ENCODE data around the gene CEP97. TPM values are rescaled to one million over a fixed set of nuclear protein-coding genes. Genes with fewer than 3 reads are reported as not detected.
A peak's percentile ranks its signal among the peaks of the same experiment; 100 is the strongest.

The CEP97 gene
- total and polyA plus RNA-seq, 2 experiments from 2014 or later: 5.0 to 19.0 TPM

GRCh38 chr3:101695779-101696372 lies 28.5 kb upstream of the CEP97 start:
- peaks cover 13% of the 10 kb centered on the region for H3K4me1 ChIP-seq (ENCODE audit: insufficient read depth)
- H3K9me3 Mint-ChIP-seq: no peaks in the 10 kb centered on the region
- DNase-seq (ENCODE audit: low spot score) (peak; percentile 91), ATAC-seq (no peak; the same call in 2 of the 3 replicates)
- TF ChIP-seq EZH2 (IDR thresholded peaks at IDR 0.05; ENCODE audit: low read depth, unreplicated experiment) (no peak), CTCF (conservative IDR thresholded peaks at IDR 0.05; ENCODE audit: low read depth in 2 of 2) (peak; percentile 68 to 73), POLR2AphosphoS5 (IDR thresholded peaks at IDR 0.05; ENCODE audit: low read depth) (no peak), STAT1 (IDR thresholded peaks at IDR 0.05; ENCODE audit: unreplicated experiment) (no peak)
- no peaks in the 10 kb centered on the region for H3K9me2 ChIP-seq (ENCODE audit: insufficient read depth)
- H3K27ac ChIP-seq (ENCODE audit: low read depth): no peak overlapping the region
- H3K27me3 Mint-ChIP-seq (ENCODE audit: insufficient read depth, low read depth, poor library complexity): peaks cover 1% of the 10 kb centered on the region
- no peaks in the 10 kb centered on the region for H3K36me3 ChIP-seq (ENCODE audit: insufficient read depth)
- H3K79me2 ChIP-seq (replicated peaks; ENCODE audit: insufficient read depth): peaks cover 9% of the 10 kb centered on the region; the same call in 1 of the 2 replicates
- H3K4me1 Mint-ChIP-seq: peaks cover 25% of the 10 kb centered on the region
- H3K4me3 ChIP-seq: no peak overlapping the region
- no peaks in the 10 kb centered on the region for H3K36me3 Mint-ChIP-seq (ENCODE audit: low read depth)
- H3K27me3 ChIP-seq (ENCODE audit: insufficient read depth): no peaks in the 10 kb centered on the region
- no peaks in the 10 kb centered on the region for H4K20me1 ChIP-seq (replicated peaks; ENCODE audit: insufficient read depth)
- no peaks in the 10 kb centered on the region; the same call in 1 of the 2 replicates for H3F3A ChIP-seq (replicated peaks; ENCODE audit: low read depth)
- H3K4me3 Mint-ChIP-seq: no peak overlapping the region
- H3K27ac Mint-ChIP-seq: no peak overlapping the region
- no peak overlapping the region for H2AFZ ChIP-seq
- H3K4me2 ChIP-seq: no peak overlapping the region

- H3K27ac ChIP-seq (ENCODE audit: low read depth): no peak overlapping the region
- H3K9me2 ChIP-seq (ENCODE audit: insufficient read depth): no peaks in the 10 kb centered on the region
- H3K4me1 ChIP-seq (ENCODE audit: insufficient read depth): peaks cover 13% of the 10 kb centered on the region
- peaks cover 9% of the 10 kb centered on the region for H3K4me1 Mint-ChIP-seq
- ATAC-seq (no peak), DNase-seq (ENCODE audit: low spot score) (no peak)
- no peaks in the 10 kb centered on the region for H3K36me3 ChIP-seq (ENCODE audit: insufficient read depth)
- H2AFZ ChIP-seq: no peak overlapping the region
- H3K4me3 ChIP-seq: no peak overlapping the region
- no peaks in the 10 kb centered on the region for H3K79me2 ChIP-seq (replicated peaks; ENCODE audit: insufficient read depth)
- H3K36me3 Mint-ChIP-seq (ENCODE audit: low read depth): no peaks in the 10 kb centered on the region
- no peak overlapping the region for H3K4me2 ChIP-seq
- H3K27ac Mint-ChIP-seq: no peak overlapping the region; the same call in 1 of the 2 replicates
- H3K27me3 ChIP-seq (ENCODE audit: insufficient read depth): no peaks in the 10 kb centered on the region
- no peaks in the 10 kb centered on the region for H3F3A ChIP-seq (replicated peaks; ENCODE audit: low read depth)
- peaks cover 2% of the 10 kb centered on the region for H3K27me3 Mint-ChIP-seq (ENCODE audit: insufficient read depth, low read depth, poor library complexity)
- H3K4me3 Mint-ChIP-seq: no peak overlapping the region
- H3K9me3 Mint-ChIP-seq: no peaks in the 10 kb centered on the region
- no peaks in the 10 kb centered on the region for H4K20me1 ChIP-seq (replicated peaks; ENCODE audit: insufficient read depth)
- TF ChIP-seq REST (IDR thresholded peaks at IDR 0.05; ENCODE audit: unreplicated experiment) (no peak), STAT1 (IDR thresholded peaks at IDR 0.05; ENCODE audit: unreplicated experiment) (no peak), CREB1 (CRISPR knock-in tag; IDR thresholded peaks at IDR 0.05; ENCODE audit: low read depth) (no peak), POLR2AphosphoS5 (IDR thresholded peaks at IDR 0.05; ENCODE audit: low read depth) (no peak), CTCF (conservative IDR thresholded peaks at IDR 0.05; ENCODE audit: low read depth in 2 of 2) (no peak)
Observed at GRCh38 chr3:101701696-101702634, 22.4 kb upstream of the CEP97 start.
